ENCODE results near the gene FKBP5. TPM values are rescaled to one million over a fixed set of nuclear protein-coding genes. Genes with fewer than 3 reads are reported as not detected.

Gene FKBP5
- total RNA-seq, 2 experiments from 2014 or later: 42.5 to 79.1 TPM

- ChIA-PET CTCF (ENCODE audit: unreplicated experiment) (no interaction called here), POLR2A (no interaction called here)
- Histone ChIP-seq H3K4me3 (ENCODE audit: low read depth, low read length, poor library complexity, severe bottlenecking) (no peak overlapping the region), H3K4me1 (ENCODE audit: insufficient read depth, low read length, poor library complexity, severe bottlenecking) (peaks cover 85% of the 10 kb centered on the region), H3K9me2 (ENCODE audit: insufficient read depth, low read length) (no peaks in the 10 kb centered on the region), H3K36me3 (ENCODE audit: insufficient read depth, low read length) (no peaks in the 10 kb centered on the region), H3K27ac (ENCODE audit: low read depth, low read length, poor library complexity, severe bottlenecking) (peak overlapping the region; percentile 32), H4K20me1 (ENCODE audit: insufficient read depth, low read length) (no peaks in the 10 kb centered on the region), H3K79me2 (ENCODE audit: insufficient read depth, low read depth, low read length) (peaks cover 11% of the 10 kb centered on the region; the same call in 1 of the 2 replicates), H3K4me2 (ENCODE audit: low read length) (0 out of 2 replicates have a peak overlapping the region, but pooled peaks have one; percentile 96), H2AFZ (ENCODE audit: low read length) (no peak overlapping the region), H3K9me3 (ENCODE audit: low read length) (no peaks in the 10 kb centered on the region)
- no TSS peak for BruUV-seq (replicated peaks)
- TF ChIP-seq EZH2phosphoT487 (IDR thresholded peaks at IDR 0.05; ENCODE audit: borderline replicate concordance, low read depth, low read length): no peak
- TF ChIP-seq CTCF (conservative IDR thresholded peaks at IDR 0.05; ENCODE audit: low read length): no peak
- intact Hi-C loops (cut with micrococcal nuclease; ENCODE audit: unreplicated experiment): no loop called here
- DNase-seq (ENCODE audit: low spot score): no peak
These were observed 34.9 kb upstream of the FKBP5 start for GRCh38 chr6:35723587-35723986.

DNA sequence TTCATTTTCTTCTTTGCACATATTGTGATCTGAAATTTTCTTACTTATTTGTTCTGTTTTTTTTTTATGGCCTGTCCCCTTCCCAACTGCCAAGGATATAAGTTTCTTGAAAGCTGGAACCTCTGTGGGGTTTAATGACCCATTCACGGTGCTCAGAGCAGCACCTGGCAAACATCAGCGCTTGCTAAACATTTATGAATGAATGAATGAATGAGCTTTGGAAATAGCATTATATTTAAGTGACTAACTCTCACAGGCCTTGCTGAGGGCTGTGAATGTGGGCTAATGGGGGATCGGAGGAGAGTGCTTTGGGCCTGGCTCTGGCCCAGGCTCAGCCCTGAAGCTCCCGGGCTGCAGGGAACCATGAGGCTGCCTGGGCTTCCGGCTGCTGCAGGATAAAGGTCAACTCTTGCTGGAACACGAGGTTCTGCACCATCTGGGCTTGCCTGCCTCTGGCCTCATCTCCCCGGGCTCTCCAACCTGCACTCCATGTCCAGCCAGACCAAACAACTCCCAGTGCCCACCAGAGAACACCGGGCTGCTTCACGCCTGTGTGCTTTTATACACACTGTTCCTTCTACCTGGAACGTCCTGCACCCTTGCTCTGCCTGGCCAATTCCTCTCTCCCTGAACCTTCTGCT lies 33.5 kb upstream of the FKBP5 start:
- peaks cover 93% of the 10 kb centered on the region for H3K4me1 ChIP-seq (ENCODE audit: insufficient read depth, low read length, poor library complexity, severe bottlenecking)
- H3K36me3 ChIP-seq (ENCODE audit: insufficient read depth, low read length): peaks cover 4% of the 10 kb centered on the region
- DNase-seq (ENCODE audit: low spot score): no peak
- peaks cover 9% of the 10 kb centered on the region; the same call in 1 of the 2 replicates for H3K79me2 ChIP-seq (ENCODE audit: insufficient read depth, low read depth, low read length)
- no peaks in the 10 kb centered on the region for H3K9me2 ChIP-seq (ENCODE audit: insufficient read depth, low read length)
- intact Hi-C loops (cut with micrococcal nuclease; ENCODE audit: unreplicated experiment): no loop called here
- no peak overlapping the region for H3K27ac ChIP-seq (ENCODE audit: low read depth, low read length, poor library complexity, severe bottlenecking)
- CTCF ChIA-PET (ENCODE audit: unreplicated experiment): no interaction called here
- POLR2A ChIA-PET: interaction anchor here (0.7 to 1.0 kb wide), 3 partner anchors 12 to 121 kb away, joined by 3 to 5 read pairs (median 3); no protein-coding TSS in a partner anchor
- H2AFZ ChIP-seq (ENCODE audit: low read length): no peak overlapping the region
- no peaks in the 10 kb centered on the region for H4K20me1 ChIP-seq (ENCODE audit: insufficient read depth, low read length)
- no peak overlapping the region for H3K4me2 ChIP-seq (ENCODE audit: low read length)
- no peak overlapping the region for H3K4me3 ChIP-seq (ENCODE audit: low read depth, low read length, poor library complexity, severe bottlenecking)
- BruUV-seq (replicated peaks): no TSS peak
- no peaks in the 10 kb centered on the region for H3K9me3 ChIP-seq (ENCODE audit: low read length)
- TF ChIP-seq CTCF (conservative IDR thresholded peaks at IDR 0.05; ENCODE audit: low read length) (no peak), EZH2phosphoT487 (IDR thresholded peaks at IDR 0.05; ENCODE audit: borderline replicate concordance, low read depth, low read length) (no peak)
